ENCODE data around the gene MPEG1. TPM values are rescaled to one million over a fixed set of nuclear protein-coding genes. Genes with fewer than 3 reads are reported as not detected.
A peak's percentile ranks its signal among the peaks of the same experiment; 100 is the strongest.

The MPEG1 gene, protein sequence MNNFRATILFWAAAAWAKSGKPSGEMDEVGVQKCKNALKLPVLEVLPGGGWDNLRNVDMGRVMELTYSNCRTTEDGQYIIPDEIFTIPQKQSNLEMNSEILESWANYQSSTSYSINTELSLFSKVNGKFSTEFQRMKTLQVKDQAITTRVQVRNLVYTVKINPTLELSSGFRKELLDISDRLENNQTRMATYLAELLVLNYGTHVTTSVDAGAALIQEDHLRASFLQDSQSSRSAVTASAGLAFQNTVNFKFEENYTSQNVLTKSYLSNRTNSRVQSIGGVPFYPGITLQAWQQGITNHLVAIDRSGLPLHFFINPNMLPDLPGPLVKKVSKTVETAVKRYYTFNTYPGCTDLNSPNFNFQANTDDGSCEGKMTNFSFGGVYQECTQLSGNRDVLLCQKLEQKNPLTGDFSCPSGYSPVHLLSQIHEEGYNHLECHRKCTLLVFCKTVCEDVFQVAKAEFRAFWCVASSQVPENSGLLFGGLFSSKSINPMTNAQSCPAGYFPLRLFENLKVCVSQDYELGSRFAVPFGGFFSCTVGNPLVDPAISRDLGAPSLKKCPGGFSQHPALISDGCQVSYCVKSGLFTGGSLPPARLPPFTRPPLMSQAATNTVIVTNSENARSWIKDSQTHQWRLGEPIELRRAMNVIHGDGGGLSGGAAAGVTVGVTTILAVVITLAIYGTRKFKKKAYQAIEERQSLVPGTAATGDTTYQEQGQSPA
- total RNA-seq (1 to 10 TPM; 2.8 to 2.9 TPM), total RNA-seq (0 to 132 (median 2.7) reads per million in 172 experiments)
- polyA plus RNA-seq (2013, experiment 1 of 2) = 72.5 TPM
- polyA plus RNA-seq (2013, experiment 2 of 2) = 52.7 TPM

DNA sequence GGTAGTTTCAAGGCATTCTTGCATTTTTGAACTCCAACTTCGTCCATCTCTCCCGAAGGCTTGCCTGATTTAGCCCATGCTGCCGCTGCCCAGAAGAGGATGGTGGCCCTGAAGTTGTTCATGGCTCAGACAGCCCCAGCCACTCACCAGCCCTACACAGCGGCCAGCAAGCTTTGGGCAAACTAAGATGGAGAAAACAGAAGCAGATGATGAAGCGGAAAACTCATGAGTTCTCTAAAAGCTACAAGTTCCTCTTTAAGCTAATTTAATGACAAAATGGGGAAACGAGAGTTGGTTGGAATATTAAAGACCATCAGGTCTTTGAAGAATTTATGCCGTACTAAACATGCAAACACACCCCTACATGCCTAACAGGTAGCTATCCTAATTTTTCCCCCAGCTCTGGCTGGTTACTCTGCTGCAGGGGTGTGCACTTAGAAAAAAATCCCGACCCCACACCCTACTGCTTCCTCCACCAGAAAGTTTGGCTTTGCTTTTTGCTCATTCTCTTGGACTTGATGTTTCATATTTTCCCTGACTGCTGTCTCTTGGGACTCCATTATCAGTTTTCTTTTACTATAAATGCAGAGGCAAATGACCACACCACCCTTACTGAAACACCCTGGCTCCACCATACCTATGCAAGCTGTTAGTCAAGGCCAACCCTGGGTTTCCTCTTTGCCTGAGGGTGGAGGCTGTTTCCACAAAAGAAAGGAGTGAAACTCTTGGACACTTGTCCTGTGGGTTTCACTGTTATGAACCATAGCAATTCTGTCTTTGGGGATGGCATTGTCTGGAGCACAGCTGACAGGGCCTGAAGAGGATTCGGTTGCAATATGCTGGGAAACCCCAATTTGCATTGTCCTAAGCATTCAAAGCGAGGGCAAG, at the start of gene MPEG1:
Gene MPEG1 (minus strand): TSS at position 184 of the 888 bp plus-strand sequence. CDS start 62 bp downstream, at position 122.
- Histone ChIP-seq H3K4me3 (ENCODE audit: low read length) (peak within 1 kb of the TSS; percentile 37), H3K36me3 (ENCODE audit: insufficient read depth, low read length) (no peaks in the 10 kb centered on the region), H3K27ac (ENCODE audit: low read depth in 1 of 2, low read length in 2 of 2) (no peak within 1 kb of the TSS), H3K9me3 (ENCODE audit: control insufficient read depth in 1 of 2, insufficient read depth in 1 of 2, low read length in 2 of 2) (no peaks in the 10 kb centered on the region), H3K4me1 (ENCODE audit: insufficient read depth, low read length) (peaks cover 15% of the 10 kb centered on the region), H3K27me3 (ENCODE audit: control insufficient read depth in 1 of 2, insufficient read depth in 2 of 2, low read length in 2 of 2) (no peaks in the 10 kb centered on the region)
- DNase-seq (peak in 2 of 14 experiments; percentile 41 to 52), ATAC-seq (ENCODE audit: poor library complexity) (no peak)
- Mint-ChIP-seq H3K36me3 (ENCODE audit: low read depth) (no peaks in the 10 kb centered on the region), H3K4me3 (no peak within 1 kb of the TSS), H3K9me3 (no peaks in the 10 kb centered on the region), H3K27ac (no peak within 1 kb of the TSS), H3K27me3 (no peaks in the 10 kb centered on the region), H3K4me1 (ENCODE audit: low read depth) (peaks cover 25% of the 10 kb centered on the region)
- TF ChIP-seq, protein P1, sequence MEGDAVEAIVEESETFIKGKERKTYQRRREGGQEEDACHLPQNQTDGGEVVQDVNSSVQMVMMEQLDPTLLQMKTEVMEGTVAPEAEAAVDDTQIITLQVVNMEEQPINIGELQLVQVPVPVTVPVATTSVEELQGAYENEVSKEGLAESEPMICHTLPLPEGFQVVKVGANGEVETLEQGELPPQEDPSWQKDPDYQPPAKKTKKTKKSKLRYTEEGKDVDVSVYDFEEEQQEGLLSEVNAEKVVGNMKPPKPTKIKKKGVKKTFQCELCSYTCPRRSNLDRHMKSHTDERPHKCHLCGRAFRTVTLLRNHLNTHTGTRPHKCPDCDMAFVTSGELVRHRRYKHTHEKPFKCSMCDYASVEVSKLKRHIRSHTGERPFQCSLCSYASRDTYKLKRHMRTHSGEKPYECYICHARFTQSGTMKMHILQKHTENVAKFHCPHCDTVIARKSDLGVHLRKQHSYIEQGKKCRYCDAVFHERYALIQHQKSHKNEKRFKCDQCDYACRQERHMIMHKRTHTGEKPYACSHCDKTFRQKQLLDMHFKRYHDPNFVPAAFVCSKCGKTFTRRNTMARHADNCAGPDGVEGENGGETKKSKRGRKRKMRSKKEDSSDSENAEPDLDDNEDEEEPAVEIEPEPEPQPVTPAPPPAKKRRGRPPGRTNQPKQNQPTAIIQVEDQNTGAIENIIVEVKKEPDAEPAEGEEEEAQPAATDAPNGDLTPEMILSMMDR (IDR thresholded peaks at IDR 0.05) = no peak
- intact Hi-C loops (cut with DNase I, micrococcal nuclease) = no loop called here
- ChIA-PET POLR2A (no interaction called here), CTCF (no interaction called here)

DNA sequence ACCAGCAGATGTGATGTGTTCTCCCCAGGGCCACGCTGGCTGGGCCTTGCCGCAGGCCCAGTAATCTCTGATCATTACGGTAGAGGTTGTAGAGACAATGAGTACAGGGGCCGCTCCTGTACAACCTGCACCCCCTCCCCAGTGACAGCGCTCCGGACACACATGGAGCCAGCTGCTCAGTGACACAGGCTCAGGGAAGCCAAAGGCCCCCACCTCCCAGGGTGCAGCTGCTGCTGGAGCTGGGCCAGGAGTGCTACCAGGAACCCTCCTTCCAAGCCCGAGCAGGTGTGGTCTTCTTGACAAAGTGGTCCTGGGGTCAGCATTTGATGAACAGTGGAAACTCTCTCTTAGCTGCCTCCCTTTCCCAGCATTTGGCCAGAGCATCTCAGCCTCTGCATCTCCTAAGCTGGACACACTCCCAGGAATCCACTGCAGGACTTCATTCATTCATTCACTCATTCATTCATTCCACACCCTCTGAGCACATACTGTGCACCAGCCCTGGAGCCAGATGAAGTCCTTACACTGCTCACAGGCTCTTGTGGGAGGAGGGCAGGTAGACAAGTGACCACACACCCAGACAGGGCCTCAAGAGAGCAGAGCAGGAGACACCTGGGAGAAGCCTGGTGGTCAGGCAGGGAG, 49.6 kb upstream of the MPEG1 start:
- Histone ChIP-seq H3K4me3 (ENCODE audit: low read length) (no peak overlapping the region), H3K4me1 (ENCODE audit: insufficient read depth, low read length) (peaks cover 7% of the 10 kb centered on the region), H3K27me3 (ENCODE audit: control insufficient read depth in 1 of 2, insufficient read depth in 2 of 2, low read length in 2 of 2) (no peaks in the 10 kb centered on the region), H3K9me3 (ENCODE audit: control insufficient read depth in 1 of 2, insufficient read depth in 1 of 2, low read length in 2 of 2) (no peaks in the 10 kb centered on the region), H3K36me3 (ENCODE audit: insufficient read depth, low read length) (no peaks in the 10 kb centered on the region), H3K27ac (ENCODE audit: low read depth in 1 of 2, low read length in 2 of 2) (no peak overlapping the region)
- Mint-ChIP-seq H3K4me1 (ENCODE audit: low read depth) (no peaks in the 10 kb centered on the region), H3K9me3 (no peaks in the 10 kb centered on the region), H3K27me3 (no peaks in the 10 kb centered on the region), H3K27ac (no peak overlapping the region), H3K4me3 (no peak overlapping the region), H3K36me3 (ENCODE audit: low read depth) (no peaks in the 10 kb centered on the region)
- TF ChIP-seq, protein P1 (IDR thresholded peaks at IDR 0.05) = no peak
- ATAC-seq (ENCODE audit: poor library complexity) (no peak), DNase-seq (no peak)
- intact Hi-C loops (cut with DNase I, micrococcal nuclease) = loop anchor here in 1 of 2 experiments (5.0 to 10.0 kb wide), 2 partner anchors 165 to 423 kb away; partner anchors contain the start of gene OR5A2
- POLR2A ChIA-PET = interaction anchor here (0.7 kb wide), 1 partner anchor 106 kb away, joined by 3 read pairs; no protein-coding TSS in a partner anchor
- CTCF ChIA-PET = no interaction called here
